Central memory CD4-positive, alpha-beta T cell (primary cell): ENCODE results near the gene NDUFA5.
"Not testable (repeated sequence)": the region's sequence is repeated elsewhere in the genome, so short reads cannot be mapped to it uniquely, and the experiment has no call there.

Experiments used
- DNase-seq: peaks from one replicate; pipeline ENCODE4 v3.0.0; 2022

NDUFA5 gene

DNA sequence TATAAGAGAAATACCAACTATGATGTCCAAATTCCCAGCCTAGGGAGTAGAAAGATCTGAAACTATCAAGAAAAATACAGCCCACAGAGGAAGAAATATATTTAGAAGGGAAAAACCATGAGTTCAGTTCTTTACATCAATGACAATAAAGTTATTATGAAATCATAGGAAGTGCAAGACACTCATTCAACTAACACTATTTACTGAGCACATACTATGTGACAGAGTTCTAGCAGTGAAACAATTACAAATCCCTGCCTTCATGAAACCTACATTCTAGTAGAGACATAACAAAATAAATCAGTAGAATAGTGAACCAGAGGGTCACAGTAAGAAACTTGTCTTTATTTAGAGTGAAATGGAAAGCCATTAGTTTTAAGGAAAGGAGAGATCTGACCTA, 2.1 kb downstream of the NDUFA5 start:
- no peak for DNase-seq

DNA sequence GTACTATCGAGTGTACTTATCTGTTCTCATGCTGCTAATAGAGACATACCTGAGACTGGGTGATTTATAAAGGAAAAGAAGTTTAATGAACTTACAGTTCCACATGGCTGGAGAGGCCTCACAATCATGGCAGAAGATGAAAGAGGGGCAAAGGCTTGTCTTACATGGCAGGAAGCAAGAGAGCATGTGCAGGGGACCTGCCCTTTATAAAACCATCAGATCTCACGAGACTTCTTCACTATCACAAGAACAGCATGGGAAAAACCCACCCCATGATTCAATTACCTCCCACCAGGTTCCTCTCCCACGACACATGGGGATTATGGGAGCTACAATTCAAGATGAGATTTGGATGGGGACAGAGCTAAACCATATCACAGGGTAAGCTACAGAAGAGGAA, 4.5 kb downstream of the NDUFA5 start:
- no peak for DNase-seq

DNA sequence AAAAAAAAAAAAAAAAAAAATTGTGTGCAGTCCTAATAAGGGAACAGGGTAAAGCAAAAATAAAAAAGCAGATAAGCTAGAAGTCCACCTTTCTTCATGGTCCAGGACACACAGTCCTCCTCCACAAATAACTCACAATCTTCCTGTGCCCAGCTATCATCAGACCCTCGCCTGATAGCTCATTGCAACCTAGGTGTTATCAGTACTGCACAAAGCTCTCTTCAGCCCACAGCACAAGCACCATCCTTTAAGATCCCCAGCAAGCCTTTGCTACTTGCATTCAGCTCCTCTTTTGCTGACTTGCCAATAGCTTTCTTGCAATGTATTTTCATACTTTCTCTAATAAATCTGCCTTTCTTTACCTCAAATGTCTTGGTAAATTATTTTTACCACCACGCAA, 5.0 kb downstream of the NDUFA5 start:
- DNase-seq, result no peak

DNA sequence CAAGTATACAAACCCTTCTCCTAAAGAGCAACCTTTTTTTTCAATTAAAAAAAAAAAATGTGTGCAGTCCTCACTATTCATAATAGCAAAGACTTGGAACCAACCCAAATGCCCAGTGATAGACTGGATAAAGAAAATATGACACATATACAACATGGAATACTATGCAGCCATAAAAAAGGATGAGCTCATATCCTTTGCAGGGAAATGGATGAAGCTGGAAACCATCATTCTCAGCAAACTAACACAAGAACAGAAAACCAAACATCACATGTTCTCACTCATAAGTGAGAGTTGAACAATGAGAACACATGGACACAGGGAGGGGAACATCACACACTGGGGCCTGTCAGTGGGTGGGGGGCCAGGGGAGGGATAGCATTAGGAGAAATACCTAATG, 5.5 kb downstream of the NDUFA5 start:
- not testable (repeated sequence) for DNase-seq

DNA sequence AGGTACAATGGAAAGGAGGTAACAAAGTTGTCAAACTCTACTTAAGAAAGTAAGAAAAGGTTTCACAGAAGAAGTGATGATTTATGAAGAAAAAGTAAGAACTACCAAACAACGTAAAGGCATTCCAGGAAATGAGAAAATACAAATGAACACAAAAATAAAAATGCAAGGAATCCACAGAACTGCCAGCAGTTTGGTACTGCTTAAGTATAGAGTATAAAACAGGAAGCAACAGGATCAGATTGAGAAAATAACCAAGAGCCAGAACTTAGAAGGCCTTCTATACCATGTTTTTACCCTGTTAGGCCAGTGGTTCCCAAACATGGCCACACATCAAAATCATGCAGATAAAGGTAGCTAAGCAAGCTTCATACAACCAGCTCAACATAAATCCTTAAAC, 9.2 kb downstream of the NDUFA5 start:
- DNase-seq, result no peak

DNA sequence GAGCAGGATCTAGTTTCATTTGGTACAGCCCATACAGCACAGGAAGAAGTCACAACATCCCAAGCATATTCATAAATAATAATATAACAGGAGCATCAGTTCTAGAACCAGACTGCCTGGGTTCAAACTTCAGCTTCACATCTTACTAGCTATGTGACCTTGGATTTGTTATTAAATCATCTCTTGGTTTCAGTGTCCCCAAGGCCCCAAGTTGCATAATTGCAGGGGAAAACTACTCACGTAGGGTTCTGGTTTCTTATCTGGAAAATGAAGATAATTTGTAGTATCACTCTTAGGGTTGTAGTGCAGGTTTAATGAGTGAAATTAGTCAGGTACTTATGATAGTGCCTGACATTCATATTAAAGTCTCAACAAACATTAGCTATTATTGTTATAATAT, 17.7 kb downstream of the NDUFA5 start:
- no peak for DNase-seq

DNA sequence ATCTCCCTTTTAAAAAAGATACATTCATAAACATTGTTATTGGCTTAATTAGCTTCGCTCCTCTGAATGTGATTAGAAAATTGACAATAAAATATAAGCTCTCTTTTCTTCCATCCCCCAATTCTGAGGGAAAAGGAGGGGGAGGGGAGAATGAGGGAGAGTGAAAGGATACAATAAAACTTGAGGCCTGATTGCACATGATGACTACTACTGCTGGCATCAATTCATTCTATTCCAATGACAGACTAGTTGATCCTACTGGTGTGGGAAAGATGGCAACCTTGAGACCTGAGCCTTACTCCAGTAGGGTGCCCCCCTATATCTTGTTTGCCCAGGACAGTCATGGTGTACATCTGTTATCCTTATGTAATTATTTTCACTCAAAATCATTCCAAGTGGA, 18.7 kb downstream of the NDUFA5 start:
- no peak for DNase-seq

DNA sequence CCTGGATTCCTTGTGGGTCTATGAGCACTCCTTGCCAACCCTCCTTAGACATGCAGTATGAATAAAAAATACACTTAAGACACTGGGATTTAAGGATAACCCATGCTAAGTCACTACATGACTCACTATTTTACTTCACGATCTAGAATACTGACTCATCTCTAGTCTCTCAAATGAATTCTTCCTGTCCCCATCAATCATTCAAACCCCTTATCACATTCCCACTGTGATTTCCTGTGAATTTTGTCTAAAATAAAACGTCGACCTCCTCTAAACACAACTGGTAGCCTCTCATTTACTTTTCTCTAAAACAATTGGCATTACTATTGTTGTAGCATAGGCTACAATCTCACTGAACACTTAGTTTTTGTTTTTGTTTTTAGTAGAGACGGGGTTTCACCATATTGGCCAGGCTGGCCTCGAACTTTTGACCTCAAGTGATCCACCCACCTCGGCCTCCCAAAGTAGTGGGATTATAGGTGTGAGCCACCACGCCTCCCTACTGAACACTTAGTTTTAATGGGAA, 19.4 kb downstream of the NDUFA5 start:
- DNase-seq, result no peak

DNA sequence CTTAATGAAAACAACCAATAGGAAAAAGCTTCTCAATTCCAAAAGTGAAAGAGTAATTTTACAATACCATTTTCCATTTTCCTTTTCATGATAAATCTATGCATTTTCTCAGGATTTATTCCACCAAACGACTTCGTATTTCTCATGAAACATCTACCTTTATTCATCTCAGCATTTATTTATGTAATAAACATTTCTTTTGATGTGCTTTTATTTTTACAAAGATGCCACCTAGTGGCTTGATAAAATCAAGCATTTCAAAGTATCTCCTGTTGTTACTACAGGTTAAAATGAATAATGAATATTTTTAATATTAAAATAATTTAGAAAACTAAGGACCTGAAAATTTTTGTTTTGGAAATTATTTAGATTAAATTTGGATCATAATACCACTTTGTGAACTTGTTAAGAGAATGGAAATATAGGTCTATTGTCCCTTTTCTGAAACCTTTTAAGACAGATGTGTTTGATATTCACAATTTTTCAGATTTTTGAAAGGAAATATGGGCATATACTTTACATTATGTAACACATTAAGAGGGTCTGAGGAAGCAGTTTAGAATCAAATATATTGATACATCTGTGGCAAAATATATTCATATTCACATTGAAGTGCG, 20.5 kb downstream of the NDUFA5 start:
- peak; percentile 33 for DNase-seq

DNA sequence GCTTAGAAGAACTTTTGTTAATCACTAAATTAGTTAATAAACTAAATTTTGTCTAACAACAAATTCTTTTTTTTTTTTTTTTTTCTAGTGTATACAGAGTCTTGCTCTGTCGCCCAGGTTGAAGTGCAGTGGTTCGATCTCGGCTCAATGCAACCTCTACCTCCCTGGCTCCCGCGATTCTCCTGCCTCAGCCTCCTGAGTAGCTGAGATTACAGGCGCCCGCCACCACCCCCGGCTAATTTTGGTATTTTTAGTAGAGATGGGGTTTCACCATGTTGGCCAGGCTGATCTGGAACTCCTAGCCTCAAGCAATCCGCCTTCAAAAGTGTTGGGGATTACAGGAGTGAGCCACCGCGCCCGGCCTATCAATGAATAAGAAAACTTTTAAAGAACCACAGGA, 22.1 kb downstream of the NDUFA5 start:
- DNase-seq, result no peak

DNA sequence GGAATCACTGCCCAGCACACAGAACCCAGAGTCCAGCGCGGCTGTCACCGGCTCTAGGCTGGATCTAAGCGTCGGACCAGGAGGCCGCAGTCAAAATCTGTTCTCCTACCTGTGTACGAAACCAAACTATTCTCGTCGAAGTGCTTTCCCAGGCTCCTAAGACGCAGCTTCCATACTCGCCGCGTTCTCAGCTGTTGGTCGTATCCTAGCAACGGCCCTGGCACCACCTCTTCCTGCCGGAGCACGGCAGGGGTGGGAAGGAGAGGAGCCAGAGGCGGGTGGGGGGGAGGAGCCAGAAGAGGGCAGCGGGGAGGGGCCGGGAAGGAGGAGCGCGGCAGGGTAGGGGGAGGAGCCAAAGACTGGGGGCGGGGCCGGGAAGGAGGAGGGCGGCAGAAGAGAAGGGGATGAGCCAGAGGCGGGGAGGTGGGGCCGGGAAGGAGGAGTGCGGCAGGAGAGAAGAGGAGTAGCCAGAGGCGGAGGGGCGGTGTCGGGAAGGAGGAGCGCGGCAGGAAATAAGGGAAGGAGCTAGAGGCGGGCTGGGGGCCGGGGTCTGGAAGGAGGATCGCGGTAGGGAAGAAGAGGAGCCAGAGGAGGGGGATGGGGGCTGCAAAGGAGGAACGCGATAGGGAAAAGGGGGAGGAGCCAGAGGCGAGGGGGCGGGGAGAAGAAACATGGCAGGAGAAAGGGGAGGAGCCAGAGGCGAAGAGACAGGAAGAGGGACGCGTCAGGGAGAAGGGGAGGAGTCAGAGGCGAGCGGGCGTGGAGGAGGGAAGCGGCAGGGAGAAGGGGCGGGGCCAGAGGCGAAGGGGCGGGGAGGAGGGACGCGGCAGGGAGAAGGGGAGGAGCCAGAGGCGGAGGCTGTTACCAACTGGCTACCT, 23.0 kb downstream of the NDUFA5 start, which contains the start of gene IQUB:
Gene IQUB (minus strand): TSS at position 213 of the 878 bp plus-strand sequence. CDS start 22,255 bp downstream, outside the sequence.
- peak; percentile 88 for DNase-seq

DNA sequence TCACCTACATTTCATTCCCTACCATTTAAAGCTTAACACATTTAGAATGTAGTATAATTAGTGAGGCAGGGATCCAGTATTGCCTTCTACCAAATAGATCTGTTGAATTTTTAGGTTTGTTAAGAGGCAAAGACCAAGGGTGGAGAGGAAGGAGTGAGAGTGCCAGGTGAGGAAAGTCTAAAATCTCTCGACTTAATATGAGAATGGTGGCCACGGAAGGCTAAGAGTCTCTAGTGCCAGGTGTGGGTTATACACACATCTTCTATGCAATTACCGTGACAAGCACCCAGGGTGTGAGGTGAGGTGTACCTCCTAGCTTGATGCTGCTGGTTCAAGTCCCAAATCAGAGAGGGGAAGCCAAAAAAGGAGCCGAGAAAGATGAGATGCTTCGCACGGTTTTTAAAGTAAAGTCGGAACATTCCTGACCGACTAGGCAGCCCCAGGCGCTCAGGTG, 23.7 kb downstream of the NDUFA5 start:
- peak; percentile 38 for DNase-seq

DNA sequence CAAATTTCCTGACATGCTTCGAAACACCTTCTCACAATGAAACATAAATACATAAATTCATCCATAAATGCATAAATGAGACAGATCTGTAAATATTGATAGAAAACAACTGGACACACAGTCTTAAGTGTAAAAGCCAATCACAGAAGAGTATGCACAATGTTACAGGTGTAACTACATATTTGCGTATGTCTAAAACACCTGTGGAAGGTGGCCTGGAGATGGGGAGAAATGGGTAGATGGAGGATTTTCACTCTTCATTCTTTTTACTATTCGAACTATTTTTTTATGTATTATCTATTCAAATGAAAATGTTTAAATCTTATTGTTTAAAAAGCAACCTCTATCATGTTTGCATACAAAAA, 24.1 kb downstream of the NDUFA5 start:
- DNase-seq, result no peak

DNA sequence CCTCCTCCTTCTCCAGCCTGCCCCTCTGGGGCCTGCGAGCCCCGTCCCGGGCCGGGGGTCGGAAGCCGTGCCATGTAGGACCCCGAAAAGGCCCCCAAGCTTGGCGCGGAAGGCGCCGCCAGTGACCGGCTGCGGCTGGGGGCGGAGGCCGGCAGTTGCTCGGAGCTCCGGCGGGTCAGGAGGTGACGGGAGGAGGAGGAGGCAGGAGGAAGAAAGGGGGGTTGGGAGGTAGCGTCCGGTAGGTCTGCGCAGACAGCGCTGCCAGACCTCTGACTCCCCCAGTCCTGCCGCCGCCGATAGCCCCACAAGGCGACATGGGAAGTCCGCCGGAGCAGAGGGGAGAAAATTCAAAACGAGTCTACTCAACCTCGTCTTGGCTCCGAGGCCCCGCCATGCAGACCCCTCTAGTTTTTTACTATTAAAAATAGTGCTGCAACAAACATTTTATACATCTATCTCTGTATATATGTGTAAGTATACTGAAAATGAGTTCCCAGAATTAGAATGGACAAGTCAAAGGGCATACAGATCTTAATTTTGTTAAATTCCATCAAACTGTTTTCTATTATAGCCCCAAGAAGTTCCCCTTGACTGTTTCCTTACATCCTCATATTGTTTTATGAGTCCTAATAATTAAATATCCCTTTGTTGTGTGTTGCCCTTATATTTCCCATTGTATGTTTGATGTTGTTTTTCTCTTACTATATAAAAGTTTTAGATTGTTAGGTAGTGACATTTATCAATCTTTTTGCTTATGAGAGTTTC, 24.6 kb downstream of the NDUFA5 start:
- peak; percentile 53 for DNase-seq

DNA sequence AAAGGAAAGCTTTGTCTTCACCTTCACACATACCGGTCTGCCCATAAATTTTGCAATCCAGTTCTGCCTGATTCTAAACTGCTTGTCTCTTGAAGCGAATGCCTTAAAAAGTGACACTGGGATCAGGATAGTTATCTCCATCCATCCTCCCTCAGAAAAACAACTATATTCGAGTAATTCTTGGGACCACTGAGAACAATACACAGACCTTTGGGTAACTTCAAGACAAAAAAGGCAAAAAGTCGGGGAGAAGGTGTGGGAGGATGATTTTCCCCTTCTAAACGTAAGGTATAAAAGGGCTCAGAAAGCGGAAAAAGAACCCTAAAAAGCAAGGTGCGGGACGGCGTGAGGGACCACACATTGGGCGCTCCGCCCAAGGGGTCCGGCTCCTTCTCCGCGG, 25.3 kb downstream of the NDUFA5 start:
- not testable (repeated sequence) for DNase-seq

DNA sequence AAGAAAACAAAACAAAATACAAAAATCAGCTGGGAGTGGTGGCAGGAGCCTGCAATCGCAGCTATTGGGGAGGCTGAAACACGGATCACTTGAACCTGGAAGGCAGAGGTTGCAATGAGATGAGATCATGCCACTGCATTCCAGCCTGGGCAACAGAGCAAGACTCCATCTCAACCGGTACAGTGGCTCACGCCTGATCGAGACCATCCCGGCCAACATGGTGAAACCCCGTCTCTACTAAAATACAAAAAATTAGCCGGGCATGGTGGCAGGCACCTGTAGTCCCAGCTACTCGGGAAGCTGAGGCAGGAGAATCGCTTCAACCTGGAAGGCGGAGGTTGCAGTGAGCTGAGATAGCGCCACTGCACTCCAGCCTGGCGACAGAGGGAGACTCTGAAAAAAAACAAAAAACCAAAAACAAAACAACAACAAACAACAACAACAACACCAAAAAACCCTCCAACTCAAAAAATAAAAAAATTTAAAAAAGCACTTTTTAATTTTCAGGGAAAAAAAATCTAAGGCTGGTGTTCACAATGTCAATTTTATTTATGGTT, 27.5 kb downstream of the NDUFA5 start:
- DNase-seq, result not testable (repeated sequence)

DNA sequence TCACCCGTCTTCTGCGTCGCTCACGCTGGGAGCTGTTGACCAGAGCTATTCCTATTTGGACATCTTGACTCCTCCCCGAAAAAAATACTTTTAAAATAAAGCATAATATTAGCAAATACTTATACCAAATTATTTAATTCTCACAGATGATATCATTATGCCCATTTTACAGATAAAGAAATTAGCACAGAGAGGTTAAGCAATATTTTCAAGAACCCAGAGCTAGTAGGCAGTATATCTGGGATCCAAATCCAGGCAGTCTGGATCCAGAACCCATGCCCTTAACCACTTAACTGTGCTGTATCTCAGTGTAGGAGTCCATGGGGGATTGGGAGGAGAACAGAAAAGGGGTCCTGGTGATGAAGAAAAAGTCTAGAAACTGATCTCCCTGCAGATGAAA, 29.4 kb downstream of the NDUFA5 start:
- no peak for DNase-seq

DNA sequence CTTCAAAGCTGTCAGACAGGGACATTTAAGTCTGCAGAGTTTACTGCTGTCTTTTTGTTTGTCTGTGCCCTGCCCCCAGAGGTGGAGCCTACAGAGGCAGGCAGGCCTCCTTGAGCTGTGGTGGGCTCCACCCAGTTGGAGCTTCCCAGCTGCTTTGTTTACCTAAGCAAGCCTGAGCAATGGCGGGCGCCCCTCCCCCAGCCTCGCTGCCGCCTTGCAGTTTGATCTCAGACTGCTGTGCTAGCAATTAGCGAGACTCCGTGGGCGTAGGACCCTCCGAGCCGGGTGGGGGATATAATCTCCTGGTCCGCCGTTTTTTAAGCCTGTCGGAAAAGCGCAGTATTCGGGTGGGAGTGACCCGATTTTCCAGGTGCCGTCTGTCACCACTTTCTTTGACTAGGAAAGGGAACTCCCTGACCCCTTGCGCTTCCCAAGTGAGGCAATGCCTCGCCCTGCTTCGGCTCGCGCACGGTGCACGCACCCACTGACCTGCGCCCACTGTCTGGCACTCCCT, 29.8 kb downstream of the NDUFA5 start:
- not testable (repeated sequence) for DNase-seq

DNA sequence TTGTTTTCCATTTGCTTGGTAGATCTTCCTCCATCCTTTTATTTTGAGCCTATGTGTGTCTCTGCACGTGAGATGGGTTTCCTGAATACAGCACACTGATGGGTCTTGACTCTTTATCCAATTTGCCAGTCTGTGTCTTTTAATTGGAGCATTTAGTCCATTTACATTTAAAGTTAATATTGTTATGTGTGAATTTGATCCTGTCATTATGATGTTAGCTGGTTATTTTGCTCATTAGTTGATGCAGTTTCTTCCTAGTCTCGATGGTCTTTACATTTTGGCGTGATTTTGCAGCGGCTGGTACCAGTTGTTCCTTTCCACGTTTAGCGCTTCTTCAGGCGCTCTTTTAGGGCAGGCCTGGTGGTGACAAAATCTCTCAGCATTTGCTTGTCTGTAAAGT, 31.1 kb downstream of the NDUFA5 start:
- DNase-seq, result not testable (repeated sequence)

DNA sequence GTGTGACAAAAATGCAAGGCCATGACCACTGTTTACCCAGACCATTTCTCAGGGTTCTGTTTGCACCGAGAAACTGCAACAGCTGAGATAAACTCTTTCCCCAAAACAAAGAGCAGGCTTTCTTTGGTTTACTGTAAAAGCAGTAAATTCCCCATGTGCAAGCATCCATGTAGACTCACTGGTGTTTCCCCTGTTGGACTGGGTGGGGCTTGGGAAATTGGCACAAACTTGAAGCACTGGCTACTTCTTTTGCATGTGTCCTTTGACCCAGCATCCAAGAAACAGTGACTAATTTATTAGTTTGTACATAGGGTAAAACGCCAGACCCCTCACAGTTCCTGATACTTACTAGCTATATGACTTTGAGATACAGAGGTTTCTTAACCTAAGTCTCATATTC, 35.6 kb downstream of the NDUFA5 start:
- no peak for DNase-seq

DNA sequence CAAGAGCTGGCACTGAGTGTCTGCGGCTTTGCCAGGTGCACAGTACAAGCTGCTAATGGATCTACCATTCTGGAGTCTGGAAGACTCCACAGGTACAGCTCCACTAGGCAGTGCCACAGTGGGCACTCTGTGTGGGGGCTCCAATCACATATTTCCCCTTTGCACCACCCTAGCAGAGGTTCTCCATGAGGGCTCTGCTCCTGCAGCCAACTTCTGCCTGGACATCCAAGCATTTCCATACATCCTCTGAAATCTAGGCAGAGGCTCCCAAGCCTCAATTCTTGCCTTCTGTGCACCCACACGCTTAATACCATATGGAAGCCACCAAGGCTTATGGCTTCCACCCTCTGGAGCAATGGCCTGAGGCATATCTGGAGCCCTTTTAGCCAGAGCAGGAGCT, 52.4 kb downstream of the NDUFA5 start:
- DNase-seq, result no peak

DNA sequence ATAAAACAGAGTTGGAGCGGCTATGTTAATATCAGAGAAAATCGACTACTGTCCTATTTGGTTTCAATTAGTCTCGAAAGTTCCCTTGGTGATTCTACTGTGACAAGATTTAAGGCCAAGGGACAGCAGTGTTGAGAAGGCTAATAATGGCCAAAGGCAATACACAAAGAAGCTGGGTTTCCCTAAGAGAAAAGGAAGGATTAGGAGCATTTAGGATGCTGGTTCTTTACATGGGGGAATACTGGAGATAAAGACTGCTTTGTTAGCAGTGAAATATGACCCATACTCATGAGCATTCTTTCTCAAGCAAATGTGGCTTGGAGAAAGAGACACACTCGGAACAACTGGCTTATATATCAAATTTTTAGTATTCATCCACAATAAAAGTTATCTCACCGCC, 55.4 kb downstream of the NDUFA5 start:
- no peak for DNase-seq
